HG03060 (cell line): Measurements from ENCODE around the gene PTPRN2.

Experiments used
- ATAC-seq: cut with Tn5 transposase; IDR thresholded peaks from one replicate; pipeline ENCODE4 v1.9.1; 2021; ENCODE audit warnings: low read depth, moderate number of reproducible peaks; ENCODE audit not compliant: unreplicated experiment

Gene PTPRN2

DNA sequence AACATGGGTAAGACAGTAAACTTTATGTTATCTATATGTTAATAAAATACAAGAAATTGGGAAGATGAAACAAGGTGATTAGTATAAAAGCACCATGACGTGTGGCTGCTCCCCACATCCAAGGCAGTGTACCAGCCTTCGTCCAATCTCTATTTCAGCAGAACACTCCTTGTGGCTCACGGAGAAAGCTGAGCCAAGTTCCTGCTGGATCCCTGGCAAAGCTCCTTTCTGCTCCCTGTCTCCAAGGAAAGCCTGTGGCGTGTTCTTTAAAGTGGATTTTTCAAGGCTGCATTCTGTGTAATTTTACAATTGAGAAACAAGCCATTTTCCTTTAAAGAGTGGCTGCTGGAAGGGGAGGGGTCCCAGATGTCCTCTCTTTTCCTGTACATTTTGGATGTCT is 467.3 kb downstream of the PTPRN2 start:
- ATAC-seq = no peak

- ATAC-seq = no peak
Measured at GRCh38 chr7:158117341-158118222, 470.0 kb downstream of the PTPRN2 start.

- ATAC-seq = no peak
Measured at GRCh38 chr7:158116235-158116634, 471.4 kb downstream of the PTPRN2 start.

GRCh38 chr7:158114056-158114850 is 473.4 kb downstream of the PTPRN2 start:
- ATAC-seq = no peak

- ATAC-seq = no peak
Measured at GRCh38 chr7:158113321-158114025, 474.1 kb downstream of the PTPRN2 start.

DNA sequence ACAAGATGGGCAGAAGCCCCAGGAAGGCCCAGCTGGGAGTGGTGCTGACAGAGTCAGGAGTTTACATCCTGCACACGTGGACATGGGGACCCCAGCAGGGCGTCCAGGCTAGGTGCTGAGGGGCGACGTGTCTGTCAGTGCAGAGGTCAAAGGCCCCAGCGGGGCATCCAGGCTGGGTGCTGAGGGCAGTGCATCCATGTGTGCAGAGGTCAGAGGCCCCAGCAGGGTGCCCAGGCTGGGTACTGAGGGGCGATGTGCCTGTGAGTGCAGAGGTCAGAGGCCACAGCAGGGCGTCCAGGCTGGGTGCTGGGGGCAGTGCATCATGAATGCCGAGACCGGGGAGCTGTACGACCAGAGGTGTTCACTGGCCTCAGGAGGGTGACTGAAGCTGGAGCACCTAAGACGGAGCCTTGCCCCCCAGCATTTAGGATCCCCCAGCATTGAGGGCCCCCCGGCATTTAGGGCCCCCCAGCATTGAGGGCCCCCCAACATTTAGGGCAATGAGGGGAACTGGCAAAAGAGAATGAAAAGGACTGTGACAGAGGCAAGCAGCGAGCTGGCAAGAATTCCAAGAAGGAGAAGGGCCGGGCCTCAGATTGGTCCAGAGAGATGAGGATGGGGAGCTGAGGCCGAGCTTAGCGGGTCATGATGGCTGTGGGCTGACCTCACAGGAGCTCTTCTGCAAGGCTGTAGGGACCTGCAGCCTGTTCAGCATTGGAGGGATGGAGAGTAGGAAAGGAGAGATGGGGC is 474.9 kb downstream of the PTPRN2 start:
- ATAC-seq = no peak

DNA sequence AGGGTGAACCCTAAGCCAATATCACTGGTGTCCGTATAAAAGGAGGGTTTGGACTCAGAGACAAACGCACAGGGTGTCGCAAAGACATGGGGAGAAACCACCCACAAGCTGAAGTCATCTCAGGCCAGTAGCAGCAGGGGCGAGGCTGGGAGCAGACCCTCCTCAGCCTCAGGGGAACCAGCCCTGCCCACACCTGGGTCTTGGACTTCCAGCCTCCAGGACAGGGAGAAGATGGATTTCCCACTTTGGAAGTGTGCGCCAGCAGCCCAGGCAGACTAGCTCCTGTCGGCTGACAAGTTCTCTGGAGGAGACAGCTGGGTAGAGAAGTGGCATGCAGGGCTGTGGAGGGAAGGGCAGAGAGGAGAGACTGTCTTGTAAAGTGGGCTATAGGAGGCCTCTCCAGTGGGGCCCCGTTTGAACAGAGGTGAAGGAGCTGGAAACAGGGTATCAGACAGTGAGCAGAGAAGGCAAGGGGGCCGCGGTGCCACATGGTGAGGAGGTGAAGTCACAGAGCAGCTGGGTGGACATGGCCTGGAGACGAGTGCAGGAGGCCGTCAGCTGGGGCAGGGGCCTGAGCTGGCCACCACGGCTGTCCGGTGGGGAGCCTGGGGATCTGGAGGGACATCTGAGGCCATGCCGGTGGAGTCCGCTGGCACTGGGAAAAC is 475.6 kb downstream of the PTPRN2 start:
- ATAC-seq = no peak

DNA sequence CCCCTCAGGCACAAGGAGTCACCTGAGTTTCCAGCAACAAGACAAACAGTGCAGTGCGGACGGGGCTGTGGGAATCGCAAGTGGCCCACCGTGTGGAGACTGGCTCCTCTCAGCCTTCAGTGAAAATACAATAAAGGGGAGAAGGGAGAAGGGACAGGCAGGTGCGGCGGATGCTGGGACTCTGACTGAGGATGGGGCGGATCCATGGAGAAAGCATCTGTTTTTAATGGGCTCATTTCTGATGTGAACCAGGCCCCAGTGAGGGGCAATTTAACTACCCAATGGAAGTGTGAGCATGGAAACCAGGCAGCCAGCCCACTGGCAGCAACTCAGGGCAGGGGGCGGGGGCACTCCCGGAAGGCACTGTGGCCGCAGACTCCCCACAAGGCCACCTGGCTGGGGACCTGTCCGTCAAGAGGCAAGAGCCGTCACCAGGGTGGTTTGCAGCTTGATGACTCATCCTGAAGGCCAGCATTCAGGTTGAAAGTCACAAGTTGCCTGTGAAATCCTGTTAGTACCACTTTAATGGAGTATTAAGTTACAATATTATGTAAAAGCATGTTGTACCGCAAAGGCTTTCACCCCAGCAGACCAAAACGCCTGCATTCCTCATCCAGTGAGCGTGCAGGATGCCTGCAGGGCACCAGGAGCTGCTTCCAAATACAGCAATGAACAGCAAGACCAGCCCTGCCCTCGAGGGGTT is 476.4 kb downstream of the PTPRN2 start:
- no peak for ATAC-seq

- no peak for ATAC-seq
Measured at GRCh38 chr7:158110661-158111048, 477.0 kb downstream of the PTPRN2 start.

GRCh38 chr7:158110034-158110590 is 477.5 kb downstream of the PTPRN2 start:
- no peak for ATAC-seq

GRCh38 chr7:158109364-158110033 is 478.1 kb downstream of the PTPRN2 start:
- no peak for ATAC-seq

DNA sequence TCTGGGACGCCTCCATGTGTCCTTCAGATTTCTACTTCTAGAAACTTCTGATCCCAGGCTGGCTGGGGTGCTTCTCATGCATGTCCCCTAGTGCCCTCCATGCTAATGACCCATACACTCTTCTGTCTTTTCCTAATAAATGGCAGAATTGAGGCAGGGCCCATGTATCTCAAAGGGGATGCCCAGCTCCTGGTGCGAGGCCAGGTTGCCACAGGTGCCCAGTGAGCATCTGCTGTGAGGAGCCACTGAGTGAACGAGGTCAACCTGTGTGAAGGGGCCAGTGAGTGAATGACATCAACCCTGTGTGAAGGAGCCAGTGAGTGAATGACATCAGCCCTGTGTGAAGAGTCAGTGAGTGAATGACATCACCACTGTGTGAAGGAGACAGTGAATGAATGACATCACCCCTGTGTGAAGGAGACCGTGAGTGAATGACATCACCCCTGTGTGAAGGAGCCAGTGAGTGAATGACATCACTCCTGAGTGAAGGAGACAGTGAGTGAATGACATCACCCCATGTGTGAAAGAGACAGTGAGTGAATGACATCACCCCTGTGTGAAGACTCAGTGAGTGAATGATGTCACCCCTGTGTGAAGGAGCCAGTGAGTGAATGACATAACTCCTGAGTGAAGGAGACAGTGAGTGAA is 478.9 kb downstream of the PTPRN2 start:
- ATAC-seq = no peak

- ATAC-seq = no peak
Measured at GRCh38 chr7:158107806-158108205, 479.8 kb downstream of the PTPRN2 start.

GRCh38 chr7:158106272-158106671 is 481.4 kb downstream of the PTPRN2 start:
- ATAC-seq = no peak

DNA sequence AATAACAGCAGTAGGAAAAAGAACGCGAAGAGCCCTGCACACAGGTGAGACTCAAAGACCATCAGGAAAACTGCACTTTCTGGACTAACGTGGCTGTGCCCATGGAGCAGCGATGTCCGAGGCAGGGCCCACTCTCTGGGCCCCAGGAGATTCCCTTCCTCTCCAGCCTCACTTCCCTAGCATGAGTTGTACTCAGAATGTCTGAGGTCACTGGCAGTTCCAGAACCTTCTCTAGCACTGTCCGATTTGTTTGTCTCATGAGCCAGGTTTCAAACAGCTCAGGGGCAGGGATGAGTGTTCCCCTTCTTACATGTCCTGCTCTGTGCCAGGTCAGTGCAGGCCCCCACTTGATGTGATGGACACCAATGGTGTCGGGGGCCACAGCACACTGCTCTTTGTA is 484.2 kb downstream of the PTPRN2 start:
- no peak for ATAC-seq

DNA sequence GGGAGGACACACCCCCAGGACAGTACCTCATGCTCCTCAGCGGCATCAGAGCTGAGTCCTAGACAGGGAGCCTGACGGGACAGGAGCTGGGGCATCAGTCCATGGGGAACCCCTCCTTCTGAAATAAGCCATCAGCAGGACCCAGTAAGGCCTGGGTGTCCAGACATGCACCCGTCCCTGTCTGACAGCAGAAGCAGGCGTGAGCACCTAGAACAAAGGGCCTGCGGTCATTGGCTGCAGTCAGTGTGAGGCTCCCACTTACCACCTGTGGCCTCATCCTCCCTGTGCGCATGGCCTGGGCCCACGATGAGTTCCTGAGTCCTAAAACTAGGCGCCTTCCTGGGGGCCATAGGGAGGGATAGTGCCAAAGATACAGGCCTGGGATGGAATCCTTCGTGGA is 484.7 kb downstream of the PTPRN2 start:
- no peak for ATAC-seq

- no peak for ATAC-seq
Measured at GRCh38 chr7:158101821-158102450, 485.7 kb downstream of the PTPRN2 start.
